MCF 10A (cell line): ENCODE measurements around the gene CPA3. TPM values are rescaled to one million over a fixed set of nuclear protein-coding genes. Genes with fewer than 3 reads are reported as not detected.

ENCODE experiments used
- BruUV-seq: library from RNA; stranded (reverse); fragments of 400-500 nt; replicated peaks from 2 replicates; lab custom pipeline; 2021; lab: Mats Ljungman, UMichigan
- CTCF ChIA-PET: fragments of 300-600 bp; sonication (Branson Sonifier 250); formaldehyde crosslinking; extraction: SDS; loops from one replicate; lab custom pipeline; 2021; ENCODE audit warnings: antibody characterized with exemption, inconsistent platforms; lab: Yijun Ruan, JAX
- POLR2A ChIA-PET: fragments of 300-600, 350-650 bp; sonication (Branson Sonifier 250); formaldehyde crosslinking; extraction: SDS; loops from one replicate; lab custom pipeline; 2020; ENCODE audit warnings: antibody characterized with exemption, inconsistent platforms; lab: Yijun Ruan, JAX
- DNase-seq: peaks from one replicate; pipeline ENCODE4 v3.0.0-alpha.2; 2018; ENCODE audit not compliant: unreplicated experiment
- H3K27ac Mint-ChIP-seq: one replicate; pipeline ENCODE4 v1.8.0; 2022; ENCODE audit warnings: mild to moderate bottlenecking, low read depth, mixed read lengths; ENCODE audit not compliant: unreplicated experiment
- H3K27me3 Mint-ChIP-seq: one replicate; pipeline ENCODE4 v1.8.0; 2022; ENCODE audit warnings: mixed read lengths; ENCODE audit not compliant: insufficient read depth, unreplicated experiment
- H3K36me3 Mint-ChIP-seq: one replicate; pipeline ENCODE4 v1.8.0; 2022; ENCODE audit warnings: mild to moderate bottlenecking, moderate library complexity, mixed read lengths; ENCODE audit not compliant: insufficient read depth, unreplicated experiment
- H3K4me1 Mint-ChIP-seq: one replicate; pipeline ENCODE4 v1.8.0; 2022; ENCODE audit warnings: mixed read lengths; ENCODE audit not compliant: insufficient read depth, unreplicated experiment
- H3K4me3 Mint-ChIP-seq: one replicate; pipeline ENCODE4 v1.8.0; 2022; ENCODE audit warnings: mild to moderate bottlenecking, moderate library complexity, mixed read lengths; ENCODE audit not compliant: unreplicated experiment
- H3K9me3 Mint-ChIP-seq: one replicate; pipeline ENCODE4 v1.8.0; 2022; ENCODE audit warnings: mixed read lengths; ENCODE audit not compliant: unreplicated experiment
- CTCF ChIP-seq: fragments of 200-600 bp; IDR thresholded peaks from one replicate; pipeline ENCODE4 v1.8.0; 2022; ENCODE audit warnings: antibody characterized with exemption, mild to moderate bottlenecking; ENCODE audit not compliant: unreplicated experiment
- intact Hi-C: fragments of 100-400 bp; cut with micrococcal nuclease; formaldehyde crosslinking; loops from 2 replicates; pipeline ENCODE4 v1.14.1; 2022
- total RNA-seq: library from RNA; stranded (reverse); gene quantifications from 2 replicates; pipeline ENCODE4 v1.2.3, GENCODE V29; 2022

Gene CPA3
- total RNA-seq, 1 experiment from 2014 or later: not detected

- no peaks in the 10 kb centered on the region for H3K9me3 Mint-ChIP-seq
- BruUV-seq: no TSS peak
- ChIA-PET CTCF (interaction anchor here (1.0 kb wide), 1 partner anchor 179 kb away, joined by 3 read pairs; no protein-coding TSS in a partner anchor), POLR2A (interaction anchor here (0.7 kb wide), 2 partner anchors 12 to 24 kb away, joined by 3 read pairs; no protein-coding TSS in a partner anchor)
- H3K27ac Mint-ChIP-seq: no peak overlapping the region
- TF ChIP-seq CTCF: no peak
- intact Hi-C loops: no loop called here
- no peak for DNase-seq
- no peak overlapping the region for H3K4me3 Mint-ChIP-seq
- H3K27me3 Mint-ChIP-seq: peaks cover 98% of the 10 kb centered on the region
- peaks cover 8% of the 10 kb centered on the region for H3K4me1 Mint-ChIP-seq
- H3K36me3 Mint-ChIP-seq: no peaks in the 10 kb centered on the region
Measured at GRCh38 chr3:148906667-148907066, 41.6 kb downstream of the CPA3 start.

GRCh38 chr3:148911173-148911572, 46.1 kb downstream of the CPA3 start:
- H3K36me3 Mint-ChIP-seq: no peaks in the 10 kb centered on the region
- CTCF ChIA-PET: interaction anchor here (1.5 kb wide), 1 partner anchor 49 kb away, joined by 7 read pairs; no protein-coding TSS in a partner anchor
- H3K4me3 Mint-ChIP-seq: no peak overlapping the region
- no TSS peak for BruUV-seq
- POLR2A ChIA-PET: interaction anchor here (0.7 kb wide), 1 partner anchor 77 kb away, joined by 3 read pairs; no protein-coding TSS in a partner anchor
- DNase-seq: no peak
- no peak overlapping the region for H3K27ac Mint-ChIP-seq
- intact Hi-C loops: no loop called here
- peaks cover 94% of the 10 kb centered on the region for H3K27me3 Mint-ChIP-seq
- H3K9me3 Mint-ChIP-seq: no peaks in the 10 kb centered on the region
- no peak for TF ChIP-seq CTCF
- no peaks in the 10 kb centered on the region for H3K4me1 Mint-ChIP-seq

- no peak for TF ChIP-seq CTCF
- H3K36me3 Mint-ChIP-seq: no peaks in the 10 kb centered on the region
- H3K9me3 Mint-ChIP-seq: no peaks in the 10 kb centered on the region
- H3K4me3 Mint-ChIP-seq: no peak overlapping the region
- no TSS peak for BruUV-seq
- no peak for DNase-seq
- peaks cover 90% of the 10 kb centered on the region for H3K27me3 Mint-ChIP-seq
- ChIA-PET CTCF (no interaction called here), POLR2A (interaction anchor here (0.7 kb wide), 1 partner anchor 76 kb away, joined by 3 read pairs; no protein-coding TSS in a partner anchor)
- H3K27ac Mint-ChIP-seq: no peak overlapping the region
- H3K4me1 Mint-ChIP-seq: no peaks in the 10 kb centered on the region
- intact Hi-C loops: no loop called here
Measured at GRCh38 chr3:148911592-148911991, 46.5 kb downstream of the CPA3 start.

GRCh38 chr3:148914936-148915690, 50.0 kb downstream of the CPA3 start:
- intact Hi-C loops: no loop called here
- Mint-ChIP-seq H3K36me3 (no peaks in the 10 kb centered on the region), H3K4me1 (no peaks in the 10 kb centered on the region), H3K4me3 (no peak overlapping the region), H3K9me3 (no peaks in the 10 kb centered on the region), H3K27me3 (peaks cover 86% of the 10 kb centered on the region), H3K27ac (no peak overlapping the region)
- ChIA-PET POLR2A (no interaction called here), CTCF (interaction anchor here (0.7 kb wide), 1 partner anchor 17 kb away, joined by 3 read pairs; no protein-coding TSS in a partner anchor)
- DNase-seq: no peak
- BruUV-seq: no TSS peak
- TF ChIP-seq CTCF: no peak
